Spinal cord (tissue), 10 donors: Measurements from ENCODE around the gene TTYH3. TPM values are rescaled to one million over a fixed set of nuclear protein-coding genes. Genes with fewer than 3 reads are reported as not detected.
"Not testable (repeated sequence)": the region's sequence is repeated elsewhere in the genome, so short reads cannot be mapped to it uniquely, and the experiment has no call there.

Source experiments
- DNase-seq, 6 donors: peaks; one replicate each; pipeline versions ENCODE4 v3.0.0 to v3.0.0-alpha.2; 2013 to 2015; ENCODE audit warnings: low spot score in 6 of 6, low read depth in 4 of 6
- H3K27ac ChIP-seq: one replicate; pipeline ENCODE4 v1.5.1; 2013; ENCODE audit warnings: low read depth, low read length, control low read depth
- H3K27me3 ChIP-seq: one replicate; pipeline ENCODE4 v1.6.1; 2013; ENCODE audit warnings: low read length; ENCODE audit not compliant: control insufficient read depth, insufficient read depth
- H3K36me3 ChIP-seq: one replicate; pipeline ENCODE4 v1.6.1; 2013; ENCODE audit warnings: low read length; ENCODE audit not compliant: control insufficient read depth, insufficient read depth
- H3K4me1 ChIP-seq: one replicate; pipeline ENCODE4 v1.6.1; 2013; ENCODE audit warnings: low read length; ENCODE audit not compliant: control insufficient read depth, insufficient read depth
- H3K4me3 ChIP-seq: one replicate; pipeline ENCODE4 v1.5.1; 2013; ENCODE audit warnings: low read depth, low read length, control low read depth
- H3K9me3 ChIP-seq: one replicate; pipeline ENCODE4 v1.6.1; 2013; ENCODE audit warnings: low read length; ENCODE audit not compliant: control insufficient read depth, insufficient read depth
- WGBS: methylation state at CpG from one replicate; pipeline ENCODE4 v1.1.5; 2013; ENCODE audit warnings: missing lambda C conversion rate; ENCODE audit not compliant: insufficient coverage; 5-methylcytosine and 5-hydroxymethylcytosine counted together
- polyA plus RNA-seq, 2 donors: library from polyadenylated mRNA; unstranded; fragments of 120-200 nt; gene quantifications; one replicate each; pipeline ENCODE4 v1.2.1, GENCODE V29; 2013; ENCODE audit not compliant: insufficient read length in 2 of 2
- total RNA-seq, 2 donors: library from RNA; depleted of rRNA in 1 of 2; stranded (reverse); fragments of 120-200 nt in 1 of 2; fragments of >200 nt in 1 of 2; gene quantifications; one replicate each; pipeline versions ENCODE4 v1.2.3 to v1.2.4, GENCODE V29; 2013 to 2014
- donor health status: healthy.

TTYH3 gene
- total and polyA plus RNA-seq, 4 donors, result 26.1 to 218 (median 120) TPM

GRCh38 chr7:2608921-2609411 is 22.8 kb upstream of the TTYH3 start:
- H3K4me3 ChIP-seq, result no peak overlapping the region
- WGBS, result 39% methylated on average over 6 of the region's 14 CpGs
- H3K9me3 ChIP-seq, result no peaks in the 10 kb centered on the region
- no peaks in the 10 kb centered on the region for H3K27me3 ChIP-seq
- H3K27ac ChIP-seq, result peak overlapping the region; percentile 40
- peak in 2 of 6 donors; percentile 68 to 69 for DNase-seq
- peaks cover 73% of the 10 kb centered on the region for H3K36me3 ChIP-seq
- peaks cover 71% of the 10 kb centered on the region for H3K4me1 ChIP-seq

- DNase-seq, H3K27me3 ChIP-seq, H3K4me3 ChIP-seq, H3K27ac ChIP-seq, H3K9me3 ChIP-seq: not testable (repeated sequence)
- Histone ChIP-seq H3K4me1 (peaks cover 76% of the 10 kb centered on the region), H3K36me3 (peaks cover 68% of the 10 kb centered on the region)
- WGBS, result 96% methylated on average over 5 of the region's 6 CpGs
These were observed 22.1 kb upstream of the TTYH3 start for GRCh38 chr7:2609646-2610045.

- H3K27ac ChIP-seq, result no peak overlapping the region
- DNase-seq, result no peak
- no peaks in the 10 kb centered on the region for H3K9me3 ChIP-seq
- peaks cover 80% of the 10 kb centered on the region for H3K4me1 ChIP-seq
- H3K27me3 ChIP-seq, result no peaks in the 10 kb centered on the region
- no peak overlapping the region for H3K4me3 ChIP-seq
- peaks cover 61% of the 10 kb centered on the region for H3K36me3 ChIP-seq
- 75% methylated on average over 14 of the region's 14 CpGs for WGBS
These were observed 21.3 kb upstream of the TTYH3 start for GRCh38 chr7:2610466-2610865.

DNA sequence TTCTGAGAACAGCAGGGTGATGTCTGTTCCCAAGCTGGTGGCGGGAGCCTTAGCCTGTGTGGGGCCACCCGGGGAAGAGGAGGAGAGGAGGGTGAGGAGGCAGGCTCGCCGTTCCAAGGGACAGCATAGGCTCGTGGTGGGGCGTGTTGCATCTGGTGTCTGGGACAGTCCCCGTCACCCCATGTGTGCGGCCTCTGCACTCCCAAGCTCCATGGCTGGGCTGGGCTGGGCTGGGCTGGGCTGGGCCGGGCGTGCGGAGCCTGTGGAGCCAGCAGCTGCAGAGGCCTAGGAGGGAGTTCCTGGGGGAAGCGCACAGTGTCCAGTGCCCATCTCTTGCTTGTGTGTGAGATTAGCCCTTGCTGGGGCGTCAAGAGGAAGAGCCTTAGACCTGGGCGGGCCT is 20.9 kb upstream of the TTYH3 start:
- Histone ChIP-seq H3K4me3 (no peak overlapping the region), H3K27ac (no peak overlapping the region)
- 75% methylated on average over 14 of the region's 14 CpGs for WGBS

DNA sequence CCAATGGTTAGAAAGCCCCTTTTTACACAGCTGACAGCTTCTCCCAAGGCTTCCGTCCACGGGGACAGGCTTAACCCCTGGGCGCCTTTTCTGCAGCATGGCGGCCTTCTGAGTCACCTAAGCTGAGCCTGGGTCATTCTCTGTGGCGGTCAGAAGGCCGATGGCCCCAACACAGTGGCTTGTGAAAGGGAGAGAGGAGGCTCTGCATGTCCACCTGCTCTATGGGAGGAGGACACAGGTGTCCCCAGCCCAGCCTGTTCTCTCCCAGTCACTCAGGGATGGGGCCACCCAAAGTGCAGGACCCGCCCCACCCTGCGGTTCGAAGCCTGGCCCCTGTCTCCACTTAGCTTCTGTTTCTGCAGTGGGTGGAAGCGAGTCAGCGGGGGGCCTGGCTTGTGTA is 20.4 kb upstream of the TTYH3 start:
- peaks cover 82% of the 10 kb centered on the region for H3K4me1 ChIP-seq
- H3K27ac ChIP-seq, result no peak overlapping the region
- H3K9me3 ChIP-seq, result no peaks in the 10 kb centered on the region
- 92% methylated on average over 6 of the region's 11 CpGs for WGBS
- H3K4me3 ChIP-seq, result no peak overlapping the region
- H3K36me3 ChIP-seq, result peaks cover 52% of the 10 kb centered on the region
- no peaks in the 10 kb centered on the region for H3K27me3 ChIP-seq
- no peak for DNase-seq

More for the DNA sequence above, 20.9 kb upstream of the TTYH3 start:
- H3K4me1 ChIP-seq, result peaks cover 82% of the 10 kb centered on the region
- DNase-seq, result no peak
- H3K9me3 ChIP-seq, result no peaks in the 10 kb centered on the region
- peaks cover 57% of the 10 kb centered on the region for H3K36me3 ChIP-seq
- H3K27me3 ChIP-seq, result no peaks in the 10 kb centered on the region

DNA sequence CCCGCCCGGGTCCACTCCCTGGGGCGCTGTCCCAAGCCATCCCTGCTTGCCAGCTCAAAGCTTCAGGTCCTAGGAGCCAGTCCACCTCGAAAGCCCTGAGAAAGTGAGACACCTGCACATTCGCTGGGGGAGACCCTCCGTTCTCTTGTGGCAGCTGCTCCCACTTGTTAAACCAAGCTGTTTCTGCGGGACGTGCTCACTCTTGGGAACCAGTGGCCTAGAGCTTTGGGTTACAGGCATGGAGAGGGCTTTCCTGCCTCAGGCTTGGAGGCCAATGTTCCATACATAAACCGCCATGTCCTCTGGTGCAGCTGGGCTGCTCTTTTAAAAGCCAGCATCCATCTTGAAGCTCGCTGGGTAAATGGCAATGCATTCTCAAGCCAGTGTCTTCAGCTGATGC is 19.9 kb upstream of the TTYH3 start:
- WGBS, result 92% methylated on average over 10 of the region's 10 CpGs
- H3K4me1 ChIP-seq, result peaks cover 82% of the 10 kb centered on the region
- H3K4me3 ChIP-seq, result no peak overlapping the region
- H3K36me3 ChIP-seq, result peaks cover 47% of the 10 kb centered on the region
- no peaks in the 10 kb centered on the region for H3K27me3 ChIP-seq
- no peak for DNase-seq
- no peaks in the 10 kb centered on the region for H3K9me3 ChIP-seq
- no peak overlapping the region for H3K27ac ChIP-seq

DNA sequence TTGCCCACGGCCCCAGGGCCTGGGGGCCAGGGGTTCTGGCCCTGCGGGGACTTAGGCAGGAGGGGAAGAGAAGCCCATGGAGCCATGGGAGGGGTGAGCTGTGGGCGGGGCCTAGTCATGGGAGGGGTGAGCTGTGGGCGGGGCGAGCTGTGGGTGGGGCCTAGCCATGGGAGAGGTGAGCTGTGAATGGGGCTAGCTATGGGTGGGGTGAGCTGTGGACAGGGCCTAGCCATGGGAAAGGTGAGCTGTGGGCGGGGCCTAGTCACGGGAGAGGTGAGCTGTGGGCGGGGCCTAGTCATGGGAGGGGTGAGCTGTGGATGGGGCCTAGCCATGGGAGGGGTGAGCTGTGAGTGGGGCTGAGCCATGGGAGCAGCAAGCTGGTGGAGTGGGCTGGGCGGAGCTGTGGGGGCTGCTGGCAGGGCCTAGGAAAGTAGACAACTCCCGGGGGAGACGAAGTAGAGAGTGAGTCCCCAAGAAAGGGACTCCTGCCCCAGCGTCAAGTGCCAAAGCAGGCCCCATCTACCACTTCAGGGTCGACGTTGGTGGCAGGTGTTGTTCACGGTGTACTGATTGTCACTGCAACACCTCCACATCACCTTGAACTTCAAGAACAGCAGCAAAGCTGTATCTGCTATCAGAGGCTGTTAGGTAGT is 19.2 kb upstream of the TTYH3 start:
- Histone ChIP-seq H3K36me3 (peaks cover 40% of the 10 kb centered on the region), H3K4me3 (no peak overlapping the region), H3K4me1 (peaks cover 82% of the 10 kb centered on the region), H3K27ac (no peak overlapping the region), H3K9me3 (no peaks in the 10 kb centered on the region), H3K27me3 (no peaks in the 10 kb centered on the region)
- DNase-seq, result no peak
- WGBS, result 72% methylated on average over 11 of the region's 15 CpGs

GRCh38 chr7:2613098-2613930 is 18.5 kb upstream of the TTYH3 start:
- H3K27me3 ChIP-seq, result no peaks in the 10 kb centered on the region
- H3K4me1 ChIP-seq, result peaks cover 85% of the 10 kb centered on the region
- no peaks in the 10 kb centered on the region for H3K9me3 ChIP-seq
- 37% methylated on average over 17 of the region's 19 CpGs for WGBS
- no peak overlapping the region for H3K4me3 ChIP-seq
- H3K36me3 ChIP-seq, result peaks cover 33% of the 10 kb centered on the region
- DNase-seq, result peak in 1 of 6 donors; percentile 58
- H3K27ac ChIP-seq, result peak overlapping the region; percentile 29

GRCh38 chr7:2613931-2614600 is 17.7 kb upstream of the TTYH3 start:
- DNase-seq, result peak in 2 of 6 donors; percentile 67 to 94
- Histone ChIP-seq H3K27me3 (no peaks in the 10 kb centered on the region), H3K9me3 (no peaks in the 10 kb centered on the region), H3K4me1 (peaks cover 89% of the 10 kb centered on the region), H3K4me3 (no peak overlapping the region), H3K36me3 (peaks cover 28% of the 10 kb centered on the region), H3K27ac (peak overlapping the region; percentile 29)
- WGBS, result 28% methylated on average over 16 of the region's 22 CpGs
